Gastrocnemius medialis (tissue), 4 donors: Measurements from ENCODE around the gene RERE.

Experiments
- CTCF ChIP-seq, 5 experiments: fragments of 450-650 bp in 3 of 5; fragments of 200-600 bp in 2 of 5; sonication (generic) in 2 of 5; IDR thresholded peaks in 4 of 5; conservative IDR thresholded peaks in 1 of 5; 1 replicate in 4 of 5; 2 replicates in 1 of 5; pipeline ENCODE4 v1.5.1; 2016 to 2019; ENCODE audit warnings: antibody characterized with exemption in 5 of 5, mild to moderate bottlenecking in 3 of 5, moderate library complexity in 3 of 5
- POLR2A ChIP-seq, 2 donors: fragments of 450-650 bp; IDR thresholded peaks; one replicate each; pipeline ENCODE4 v1.6.1; 2017; ENCODE audit warnings: antibody characterized with exemption in 2 of 2, mild to moderate bottlenecking in 2 of 2, moderate library complexity in 2 of 2

- TF ChIP-seq CTCF (IDR thresholded peaks at IDR 0.05 in 4 of 5, conservative IDR thresholded peaks at IDR 0.05 in 1 of 5) (peak; percentile 89 to 98 (median 91)), POLR2A (IDR thresholded peaks at IDR 0.05) (no peak)
Observed at GRCh38 chr1:8560611-8561544, 256.6 kb downstream of the RERE start.
